Cardiac fibroblast (primary cell): Measurements from ENCODE around the gene RERE.

ENCODE experiments used
- DNase-seq, 2 donors: peaks; one replicate each; pipeline versions ENCODE4 v3.0.0 to v3.0.0-alpha.2; 2010; ENCODE audit warnings: low read depth in 2 of 2
- H3K4me3 ChIP-seq, 2 donors: replicated peaks in 1 of 2; 1 replicate in 1 of 2; 2 replicates in 1 of 2; pipeline ENCODE4 v1.5.1; 2011; ENCODE audit warnings: low read depth in 2 of 2, low read length in 2 of 2, mild to moderate bottlenecking in 2 of 2, moderate library complexity in 1 of 2
- CTCF ChIP-seq: IDR thresholded peaks from one replicate; pipeline ENCODE4 v1.5.1; 2011; ENCODE audit warnings: low read depth, mild to moderate bottlenecking, low read length, inconsistent platforms

RERE gene

GRCh38 chr1:8317647-8318381 is 499.6 kb downstream of the RERE start, which contains the start of gene SLC45A1:
TSS of gene SLC45A1 (plus strand) at chr1:8318114. CDS start at chr1:8324330, 6,216 bp downstream.
- DNase-seq = peak; percentile 59 to 72
- TF ChIP-seq CTCF = no peak

GRCh38 chr1:8315573-8316475 is 501.6 kb downstream of the RERE start:
- no peak overlapping the region for H3K4me3 ChIP-seq
- peak; percentile 9 for TF ChIP-seq CTCF
- DNase-seq = no peak

More at GRCh38 chr1:8317647-8318381, 499.6 kb downstream of the RERE start, which contains the start of gene SLC45A1:
- H3K4me3 ChIP-seq = peak within 1 kb of the TSS; percentile 63 to 66

GRCh38 chr1:8314346-8315280 is 502.8 kb downstream of the RERE start:
- peak; percentile 95 for TF ChIP-seq CTCF
- H3K4me3 ChIP-seq = no peak overlapping the region
- peak; percentile 84 to 86 for DNase-seq

GRCh38 chr1:8313231-8313630 is 504.2 kb downstream of the RERE start:
- H3K4me3 ChIP-seq = no peak overlapping the region
- TF ChIP-seq CTCF = no peak
- no peak for DNase-seq

- no peak overlapping the region for H3K4me3 ChIP-seq
- no peak for TF ChIP-seq CTCF
- peak in 1 of 2 donors; percentile 26 for DNase-seq
Measured at GRCh38 chr1:8312235-8313218, 504.9 kb downstream of the RERE start.
